ENCODE results near the gene RGS7.

DNA sequence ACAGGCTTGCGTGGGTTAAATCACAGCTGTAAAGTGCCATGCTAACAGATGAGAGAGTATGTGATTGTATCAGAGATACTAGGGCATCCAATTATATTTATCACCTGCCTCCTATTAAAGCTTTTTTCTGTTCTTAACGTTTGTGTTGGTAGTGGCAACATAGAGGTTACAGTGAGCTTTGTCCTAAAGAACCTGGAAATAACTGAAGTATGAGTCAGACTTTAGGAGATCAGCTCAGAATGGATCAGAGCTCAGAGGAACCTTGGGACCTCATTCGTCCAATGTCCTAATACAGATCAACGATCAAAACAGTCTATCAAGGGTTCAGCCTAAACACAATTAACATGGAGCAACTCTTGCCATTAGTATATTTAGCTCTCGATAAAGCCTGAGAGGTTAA is 81.0 kb downstream of the RGS7 start:
- TF ChIP-seq CTCF (IDR thresholded peaks at IDR 0.05) (no peak), POLR2A (IDR thresholded peaks at IDR 0.05) (no peak)

Data from thyroid gland (tissue), 4 donors.